Left ventricle myocardium inferior (tissue), 1 donor: ENCODE data around the gene ASIC5. TPM values are rescaled to one million over a fixed set of nuclear protein-coding genes. Genes with fewer than 3 reads are reported as not detected.

Experiments
- DNase-seq: peaks from one replicate; pipeline ENCODE4 v3.0.0-alpha.2; 2020
- H3K27ac ChIP-seq: fragments of 200-600 bp; replicated peaks from 2 replicates; pipeline ENCODE4 v1.8.0; 2021
- H3K27me3 ChIP-seq: fragments of 200-600 bp; 2 replicates; pipeline ENCODE4 v1.8.0; 2021; ENCODE audit warnings: low read depth
- H3K36me3 ChIP-seq: fragments of 200-600 bp; 2 replicates; pipeline ENCODE4 v1.8.0; 2021
- H3K4me1 ChIP-seq: fragments of 200-600 bp; 2 replicates; pipeline ENCODE4 v1.8.0; 2021
- H3K4me3 ChIP-seq: fragments of 200-600 bp; 2 replicates; pipeline ENCODE4 v1.8.0; 2021; ENCODE audit warnings: mild to moderate bottlenecking, moderate library complexity
- H3K9me3 ChIP-seq: fragments of 200-600 bp; replicated peaks from 2 replicates; pipeline ENCODE4 v1.8.0; 2021
- CTCF ChIP-seq: fragments of 200-600 bp; IDR thresholded peaks from 2 replicates; pipeline ENCODE4 v1.8.0; 2021; ENCODE audit warnings: antibody characterized with exemption, mild to moderate bottlenecking, borderline replicate concordance
- intact Hi-C: fragments of 100-400 bp; cut with micrococcal nuclease; formaldehyde crosslinking; loops from one replicate; pipeline ENCODE4 v1.11.0; 2022
- total RNA-seq: library from RNA; stranded (reverse); fragmentation: NEBNext Ultra II Directional; extraction: Animal tissue kit (Norgen Biotek cat#: 25700); gene quantifications from one replicate; pipeline ENCODE4 v1.2.1, GENCODE V29; 2021
- donor health status: DM: no; HTN: yes; CAD: no; lungs with severe emphysema.

Gene ASIC5
- total RNA-seq, 1 donor from 2014 or later: not detected

- peaks cover 4% of the 10 kb centered on the region for H3K4me1 ChIP-seq
- no peaks in the 10 kb centered on the region for H3K27me3 ChIP-seq
- no peaks in the 10 kb centered on the region for H3K36me3 ChIP-seq
- no peak overlapping the region for H3K27ac ChIP-seq
- no peaks in the 10 kb centered on the region for H3K9me3 ChIP-seq
- intact Hi-C loops: no loop called here
- TF ChIP-seq CTCF: no peak
- DNase-seq: no peak
- no peak overlapping the region for H3K4me3 ChIP-seq
These were observed 28.8 kb downstream of the ASIC5 start for GRCh38 chr4:155837203-155837796.

- H3K4me1 ChIP-seq: peaks cover 4% of the 10 kb centered on the region
- H3K4me3 ChIP-seq: no peak overlapping the region
- TF ChIP-seq CTCF: no peak
- H3K27me3 ChIP-seq: no peaks in the 10 kb centered on the region
- no peak for DNase-seq
- no peak overlapping the region for H3K27ac ChIP-seq
- H3K36me3 ChIP-seq: no peaks in the 10 kb centered on the region
- intact Hi-C loops: no loop called here
- no peaks in the 10 kb centered on the region for H3K9me3 ChIP-seq
These were observed 33.4 kb downstream of the ASIC5 start for GRCh38 chr4:155832664-155833063.

- intact Hi-C loops: no loop called here
- Histone ChIP-seq H3K9me3 (no peaks in the 10 kb centered on the region), H3K27ac (no peak overlapping the region), H3K36me3 (no peaks in the 10 kb centered on the region), H3K4me3 (no peak overlapping the region), H3K4me1 (peaks cover 4% of the 10 kb centered on the region), H3K27me3 (peaks cover 11% of the 10 kb centered on the region)
- DNase-seq: no peak
- no peak for TF ChIP-seq CTCF
These were observed 37.4 kb downstream of the ASIC5 start for GRCh38 chr4:155828628-155829027.

GRCh38 chr4:155822572-155822971 lies 43.5 kb downstream of the ASIC5 start:
- Histone ChIP-seq H3K4me1 (no peaks in the 10 kb centered on the region), H3K9me3 (no peaks in the 10 kb centered on the region), H3K36me3 (no peaks in the 10 kb centered on the region), H3K27ac (no peak overlapping the region), H3K4me3 (no peak overlapping the region), H3K27me3 (peaks cover 11% of the 10 kb centered on the region)
- no peak for TF ChIP-seq CTCF
- no peak for DNase-seq
- intact Hi-C loops: no loop called here

GRCh38 chr4:155820887-155821518 lies 45.1 kb downstream of the ASIC5 start:
- no peak for TF ChIP-seq CTCF
- no peak for DNase-seq
- no peaks in the 10 kb centered on the region for H3K36me3 ChIP-seq
- intact Hi-C loops: no loop called here
- no peaks in the 10 kb centered on the region for H3K9me3 ChIP-seq
- H3K27me3 ChIP-seq: peaks cover 11% of the 10 kb centered on the region
- no peak overlapping the region for H3K27ac ChIP-seq
- H3K4me1 ChIP-seq: no peaks in the 10 kb centered on the region
- no peak overlapping the region for H3K4me3 ChIP-seq
